ENCODE results near the gene MIDN. TPM values are rescaled to one million over a fixed set of nuclear protein-coding genes. Genes with fewer than 3 reads are reported as not detected.

Gene MIDN
- total RNA-seq, 1 experiment from 2014 or later: 125 TPM

GRCh38 chr19:1249990-1250436 is 1.6 kb downstream of the MIDN start:
- TF ChIP-seq CTCF (IDR thresholded peaks at IDR 0.05; ENCODE audit: insufficient read depth in 1 of 2, low read depth in 1 of 2, low read length in 1 of 2, severe bottlenecking in 1 of 2, unreplicated experiment in 1 of 2): no peak
- H3K27ac Mint-ChIP-seq (ENCODE audit: unreplicated experiment): no peak overlapping the region
- BruUV-seq (replicated peaks): no TSS peak

DNA sequence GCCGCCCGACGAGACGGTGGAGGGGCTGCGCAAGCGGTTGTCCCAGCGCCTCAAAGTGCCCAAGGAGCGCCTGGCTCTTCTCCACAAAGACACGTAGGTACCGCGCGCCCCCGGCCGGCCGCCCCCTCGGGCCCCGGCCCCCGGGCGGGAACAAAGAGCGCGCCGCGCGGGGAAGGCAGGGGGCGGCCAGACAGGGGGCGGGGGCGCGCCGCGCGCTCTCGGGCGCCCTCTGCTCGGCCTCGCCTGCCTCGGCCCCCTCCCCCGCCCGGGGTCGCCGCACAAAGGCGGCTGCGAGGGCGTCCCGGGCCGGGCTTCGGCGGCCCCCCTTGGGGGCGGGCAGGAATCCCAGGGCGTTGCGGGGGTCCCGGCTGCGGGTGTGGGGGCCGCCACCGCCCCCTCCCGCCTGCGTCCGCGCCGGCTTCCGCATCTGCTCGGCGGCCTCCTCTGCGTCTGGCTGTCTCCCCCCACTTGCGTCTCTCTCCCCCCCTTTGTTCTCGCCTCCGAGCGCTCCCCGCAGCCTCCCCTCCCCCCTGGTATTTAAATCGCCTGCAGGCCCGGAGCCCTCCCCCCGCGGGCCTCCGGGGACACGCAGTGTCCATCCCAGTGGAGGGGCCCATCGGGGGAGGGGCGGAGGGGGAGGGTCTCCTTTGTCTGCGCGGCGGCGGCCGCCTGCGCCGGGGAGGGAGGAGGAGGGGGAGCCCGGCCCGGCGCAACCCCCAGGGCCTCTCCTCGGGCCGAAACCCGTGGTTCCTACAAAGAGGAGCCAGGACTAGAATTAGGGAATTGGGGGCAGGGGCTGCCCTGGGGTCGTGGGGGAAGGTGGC is 2.3 kb downstream of the MIDN start:
- CTCF ChIA-PET: interaction anchor here (0.6 kb wide), 1 partner anchor 15 kb away, joined by 4 read pairs; no protein-coding TSS in a partner anchor

More at GRCh38 chr19:1249990-1250436, 1.6 kb downstream of the MIDN start:
- Histone ChIP-seq H3K36me3 (ENCODE audit: control insufficient read depth, insufficient read depth, low read length) (peaks cover 10% of the 10 kb centered on the region), H3K27me3 (replicated peaks; ENCODE audit: control insufficient read depth, insufficient read depth, low read length) (no peaks in the 10 kb centered on the region), H3K4me1 (peaks cover 35% of the 10 kb centered on the region), H3K4me3 (ENCODE audit: low read depth, low read length) (peak overlapping the region; percentile 62), H3K9me3 (no peaks in the 10 kb centered on the region)
- Mint-ChIP-seq H3K27me3 (ENCODE audit: insufficient read depth, unreplicated experiment) (no peaks in the 10 kb centered on the region), H3K36me3 (ENCODE audit: insufficient read depth, unreplicated experiment) (peaks cover 76% of the 10 kb centered on the region), H3K4me1 (ENCODE audit: low read depth, unreplicated experiment) (peaks cover 6% of the 10 kb centered on the region), H3K4me3 (ENCODE audit: unreplicated experiment) (peak overlapping the region; percentile 96), H3K9me3 (ENCODE audit: unreplicated experiment) (no peaks in the 10 kb centered on the region)
- intact Hi-C loops (cut with micrococcal nuclease; ENCODE audit: unreplicated experiment): loop anchor here (1.0 kb wide), 1 partner anchor 19 kb away; the partner anchor contains the start of gene CIRBP
- DNase-seq: no peak
- POLR2A ChIA-PET: interaction anchor here (1.6 kb wide), 1 partner anchor 19 kb away, joined by 21 read pairs; the partner anchor contains the start of gene CIRBP
- CTCF ChIA-PET: no interaction called here

More for the DNA sequence above, 2.3 kb downstream of the MIDN start:
- H3K36me3 ChIP-seq (ENCODE audit: control insufficient read depth, insufficient read depth, low read length): peaks cover 13% of the 10 kb centered on the region
- intact Hi-C loops (cut with micrococcal nuclease; ENCODE audit: unreplicated experiment): loop anchor here (1.0 kb wide), 1 partner anchor 9 kb away; no protein-coding TSS in a partner anchor
- no peaks in the 10 kb centered on the region for H3K27me3 ChIP-seq (replicated peaks; ENCODE audit: control insufficient read depth, insufficient read depth, low read length)
- no peaks in the 10 kb centered on the region for H3K9me3 ChIP-seq
- POLR2A ChIA-PET: interaction anchor here (1.3 kb wide), 1 partner anchor 16 kb away, joined by 6 read pairs; no protein-coding TSS in a partner anchor
- H3K36me3 Mint-ChIP-seq (ENCODE audit: insufficient read depth, unreplicated experiment): peaks cover 82% of the 10 kb centered on the region
- peak overlapping the region; percentile 96 for H3K4me3 Mint-ChIP-seq (ENCODE audit: unreplicated experiment)
- BruUV-seq (replicated peaks): no TSS peak
- H3K27ac Mint-ChIP-seq (ENCODE audit: unreplicated experiment): peak overlapping the region; percentile 88
- H3K4me1 ChIP-seq: peaks cover 36% of the 10 kb centered on the region
- no peak for TF ChIP-seq CTCF (IDR thresholded peaks at IDR 0.05; ENCODE audit: insufficient read depth in 1 of 2, low read depth in 1 of 2, low read length in 1 of 2, severe bottlenecking in 1 of 2, unreplicated experiment in 1 of 2)
- peak; percentile 86 to 88 for DNase-seq
- H3K9me3 Mint-ChIP-seq (ENCODE audit: unreplicated experiment): no peaks in the 10 kb centered on the region
- H3K4me3 ChIP-seq (ENCODE audit: low read depth, low read length): peak overlapping the region; percentile 62
- H3K27me3 Mint-ChIP-seq (ENCODE audit: insufficient read depth, unreplicated experiment): no peaks in the 10 kb centered on the region
- peaks cover 6% of the 10 kb centered on the region for H3K4me1 Mint-ChIP-seq (ENCODE audit: low read depth, unreplicated experiment)

Measured in Caco-2 (cell line).